Measurements from ENCODE around the gene LITAFD.
"Not testable (repeated sequence)": the region's sequence is repeated elsewhere in the genome, so short reads cannot be mapped to it uniquely, and the experiment has no call there.

Gene LITAFD

DNA sequence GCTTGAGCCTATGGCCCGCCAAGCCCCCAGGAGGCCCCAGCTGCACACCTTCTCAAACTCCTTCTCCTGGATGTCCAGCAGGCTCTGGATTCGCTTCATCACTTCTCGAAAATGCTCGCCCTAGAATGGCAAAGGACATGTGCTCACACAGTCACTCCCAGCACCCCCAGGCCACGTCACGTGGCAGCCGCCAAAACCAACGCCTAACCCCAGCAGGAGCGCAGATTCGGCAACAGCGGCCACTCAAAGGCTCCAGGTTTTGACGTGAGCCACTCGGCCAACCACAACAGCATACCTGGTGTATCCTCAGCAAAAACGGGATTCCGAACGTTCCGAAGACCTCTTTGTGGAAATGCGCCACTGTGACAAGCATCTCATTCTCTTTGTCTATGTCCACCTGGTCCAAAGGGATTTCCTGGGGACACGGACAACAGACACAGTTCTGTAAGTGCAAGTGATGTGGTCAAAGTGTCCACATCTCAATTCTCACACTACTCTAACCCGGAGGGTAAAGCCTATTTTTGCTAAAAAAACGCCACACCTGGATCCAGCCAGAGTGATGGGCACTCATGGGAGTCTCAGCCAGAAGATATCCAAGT lies 12.7 kb downstream of the LITAFD start:
- ATAC-seq = no peak

DNA sequence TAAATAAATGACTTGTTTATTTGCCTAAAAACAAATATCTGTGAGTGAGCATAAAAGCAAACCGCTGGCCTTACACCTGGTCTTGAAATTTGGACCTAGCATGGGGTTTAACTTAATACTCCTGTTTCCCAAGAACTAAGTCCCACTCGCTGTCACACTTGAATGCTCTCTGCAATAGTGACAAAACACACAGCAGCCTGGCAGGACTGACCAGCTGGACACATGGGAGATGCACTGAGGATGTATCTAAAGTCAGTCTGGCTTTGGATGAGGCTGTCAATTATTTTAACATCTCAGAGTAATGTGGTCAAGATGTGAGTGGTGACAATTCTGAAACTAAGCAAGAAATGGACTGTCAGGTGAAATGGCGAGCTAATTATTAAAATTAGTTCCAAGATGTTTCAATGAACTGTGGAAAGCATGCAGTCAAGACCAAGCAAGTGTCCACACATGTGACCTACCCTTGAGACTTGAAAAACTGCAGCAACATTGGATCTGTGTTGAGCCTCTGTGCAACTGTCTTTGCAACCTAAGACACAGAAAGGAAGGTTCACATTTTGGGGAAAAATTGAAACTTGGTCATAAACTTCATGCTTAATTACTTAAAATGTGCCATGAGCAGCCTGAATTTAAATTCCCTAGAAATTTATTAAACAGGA lies 16.6 kb downstream of the LITAFD start:
- no peak for ATAC-seq

DNA sequence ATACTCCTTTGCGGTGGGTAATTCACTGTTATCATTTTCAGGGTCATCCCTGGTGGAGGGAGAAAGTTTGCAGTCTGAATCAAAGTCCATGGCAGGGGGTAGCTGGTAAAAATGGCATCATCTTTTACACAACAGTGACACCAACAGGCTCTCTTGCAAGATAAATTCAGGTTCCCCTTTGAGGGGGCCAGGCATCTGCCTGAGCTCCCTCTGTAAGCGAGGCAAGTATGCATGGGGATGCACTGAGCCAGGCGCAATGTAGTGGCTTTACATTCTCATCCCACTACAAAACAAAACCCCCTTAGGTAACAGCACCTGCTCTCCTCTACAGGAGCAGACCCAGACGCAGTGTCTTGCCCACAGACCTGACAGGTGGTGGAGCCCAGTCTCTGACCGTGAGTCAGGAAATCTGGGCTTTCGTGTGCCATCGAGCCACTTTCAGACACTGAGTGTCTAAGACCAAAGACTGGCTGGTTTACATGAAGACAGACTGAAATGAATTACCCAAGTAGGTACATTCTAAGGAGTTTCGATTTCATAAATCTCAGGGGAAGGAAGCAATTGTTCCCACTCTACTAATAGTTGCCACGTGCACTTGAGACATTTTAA lies 17.7 kb downstream of the LITAFD start:
- no peak for ATAC-seq

DNA sequence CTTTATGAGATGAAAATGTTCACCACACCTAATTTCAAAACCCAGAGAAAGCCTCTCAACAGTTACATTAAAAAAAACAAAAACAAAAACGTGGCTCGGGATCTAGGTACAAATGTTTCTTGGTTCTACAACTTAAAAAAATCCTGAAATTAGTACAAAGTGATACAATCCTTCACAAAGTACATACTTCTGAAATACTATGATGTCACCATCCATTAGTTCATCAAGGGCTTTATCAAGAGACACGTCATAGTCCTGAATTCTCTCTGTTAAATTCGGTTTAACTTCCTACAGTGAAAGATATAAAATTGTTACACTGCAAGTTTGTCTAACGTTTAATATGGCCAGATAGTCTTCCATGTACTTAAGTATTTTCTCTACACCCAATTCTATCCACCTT lies 18.2 kb downstream of the LITAFD start:
- no peak for ATAC-seq

DNA sequence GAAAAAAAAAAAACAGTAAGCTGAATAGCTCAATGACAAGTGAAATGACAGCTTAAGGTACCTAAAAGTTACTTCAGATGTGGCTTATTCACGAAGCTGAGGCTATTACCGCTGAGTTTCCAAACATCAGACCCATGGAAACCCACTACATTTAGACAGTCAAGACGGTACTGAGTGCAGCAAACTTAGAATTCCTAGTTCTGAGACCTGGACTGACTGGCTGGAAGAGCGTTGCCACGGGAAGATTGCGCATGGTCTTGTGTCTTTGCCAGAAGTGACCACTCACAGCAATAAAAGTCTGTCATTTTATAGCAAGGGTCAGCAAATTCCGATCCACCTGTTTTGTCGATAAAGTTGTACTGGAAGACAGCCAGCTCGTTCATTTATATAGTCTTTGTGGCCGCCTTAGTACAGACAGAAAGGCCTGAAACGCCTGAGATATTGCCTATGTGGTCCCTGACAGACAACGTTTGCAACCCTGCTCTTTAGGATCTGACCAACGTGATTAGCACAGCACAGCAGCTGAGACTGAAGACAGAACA lies 19.2 kb downstream of the LITAFD start:
- no peak for ATAC-seq

DNA sequence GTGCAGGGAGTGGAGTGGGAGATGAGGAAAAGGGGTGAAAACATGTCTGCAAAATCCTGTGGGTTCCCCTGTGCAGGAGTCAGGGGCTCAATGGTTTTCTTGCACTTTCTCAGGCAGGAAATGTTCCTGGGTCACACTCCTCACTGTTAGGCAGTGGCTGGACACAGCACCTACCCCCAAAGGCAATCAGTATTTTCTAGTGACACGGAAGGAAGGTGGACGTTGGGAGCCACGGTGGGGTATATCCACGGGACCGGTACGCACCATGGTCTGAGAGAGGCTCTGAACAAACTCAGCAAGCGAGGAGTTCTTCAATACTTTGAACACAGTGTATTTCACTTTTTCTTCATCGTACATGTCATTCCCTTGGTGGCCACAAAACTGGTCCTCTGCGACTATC lies 20.9 kb downstream of the LITAFD start:
- no peak for ATAC-seq

DNA sequence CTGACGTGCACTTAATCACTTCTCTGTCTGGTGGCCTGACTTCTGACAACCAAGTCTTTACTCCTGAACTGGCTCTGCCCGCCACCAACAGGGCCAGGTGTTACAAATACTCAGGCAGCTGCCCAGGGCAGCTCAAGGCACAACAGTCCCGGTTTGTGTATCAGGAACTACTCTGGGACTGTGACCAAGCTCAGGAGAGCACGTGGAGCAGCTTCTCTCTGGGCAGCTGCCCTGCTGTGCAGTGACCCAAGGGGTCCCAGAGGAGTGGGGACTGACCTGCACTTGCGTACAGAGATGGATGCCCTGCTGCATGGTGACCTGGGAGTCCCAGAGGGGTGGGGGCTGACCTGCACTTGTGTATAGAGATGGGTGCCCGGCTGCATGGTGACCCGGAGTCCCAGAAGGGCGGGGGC lies 21.9 kb downstream of the LITAFD start:
- ATAC-seq = no peak

DNA sequence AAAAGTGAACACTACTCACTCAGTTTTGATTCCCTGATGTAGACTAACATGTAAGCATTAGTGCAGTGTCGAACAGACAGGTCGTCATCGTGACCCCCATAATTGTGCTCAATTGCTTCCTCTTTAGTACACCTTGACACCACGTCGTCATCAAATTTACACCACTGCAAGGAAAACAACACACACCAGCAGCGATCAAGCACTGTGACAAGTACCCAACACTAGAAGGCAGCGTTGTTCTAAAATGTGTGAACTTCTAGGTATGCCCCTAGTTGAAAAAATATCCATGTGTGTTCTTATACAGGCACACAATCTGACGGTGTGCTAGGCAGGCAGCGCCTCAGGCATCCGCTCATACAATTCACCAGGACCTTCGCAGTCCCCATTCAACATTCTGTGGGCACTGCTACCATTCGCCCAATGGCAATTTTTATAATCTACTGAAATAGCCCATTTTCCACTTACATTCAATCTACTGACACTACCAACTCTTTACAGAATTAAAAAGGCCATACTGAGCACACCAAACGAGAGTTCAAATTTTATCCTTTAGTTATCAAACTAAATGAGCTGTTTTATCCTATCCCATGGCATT lies 23.1 kb downstream of the LITAFD start:
- peak; percentile 51 to 72 for ATAC-seq

DNA sequence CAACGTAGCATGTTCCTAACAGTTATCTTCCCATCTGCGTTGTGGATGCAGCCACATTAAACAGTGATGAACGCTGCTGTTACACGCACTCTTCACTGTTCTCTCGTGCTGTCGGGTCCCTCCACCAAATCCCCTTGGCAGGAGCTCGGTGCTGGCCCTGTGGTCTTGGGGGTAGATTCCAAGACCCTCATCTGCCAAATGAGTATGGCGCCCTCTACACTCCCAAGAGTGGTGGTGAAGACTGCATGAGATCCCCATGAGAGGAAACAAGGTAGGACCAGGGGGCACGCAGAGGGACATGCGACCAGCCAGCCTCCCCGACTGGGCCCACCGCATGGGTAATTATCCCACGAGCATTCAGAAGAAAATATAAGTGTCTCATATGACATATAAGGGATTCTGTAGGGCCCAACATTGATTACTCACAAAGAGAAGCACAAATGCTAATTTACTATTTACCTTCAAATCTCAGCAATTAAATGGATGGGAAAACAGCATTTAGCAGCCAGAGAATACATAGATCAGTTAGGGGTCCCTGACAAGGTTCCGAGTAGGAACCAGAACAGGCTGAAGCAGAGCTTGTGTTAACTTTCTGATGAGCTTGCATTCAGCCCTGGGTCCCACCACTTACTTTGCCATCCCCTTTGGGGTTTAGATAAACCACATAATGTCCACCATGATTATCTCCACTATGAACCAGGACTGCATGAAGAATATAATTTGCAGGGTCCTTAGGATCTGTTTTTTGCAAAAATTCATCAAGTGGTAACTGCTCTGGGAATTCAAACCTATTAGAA lies 23.8 kb downstream of the LITAFD start:
- no peak for ATAC-seq

DNA sequence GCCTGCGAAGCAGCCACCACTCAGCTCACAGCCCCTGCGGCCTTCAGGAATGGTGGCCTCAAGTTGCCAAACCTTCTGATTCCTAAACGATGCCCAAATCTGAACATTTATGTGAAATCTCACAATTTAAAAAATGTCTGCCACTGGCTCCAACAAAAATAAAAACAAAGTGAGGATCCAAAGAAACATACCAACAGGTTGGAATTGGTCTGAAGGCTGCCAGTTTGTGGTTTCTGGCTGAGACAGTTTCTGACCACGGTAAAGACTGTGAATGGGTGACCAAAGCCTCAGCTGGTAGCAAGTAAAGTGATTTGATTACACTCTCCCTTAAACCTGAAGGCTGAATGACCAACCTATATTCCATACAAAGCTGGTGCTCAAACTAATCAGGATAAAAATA lies 24.9 kb downstream of the LITAFD start:
- ATAC-seq = no peak

DNA sequence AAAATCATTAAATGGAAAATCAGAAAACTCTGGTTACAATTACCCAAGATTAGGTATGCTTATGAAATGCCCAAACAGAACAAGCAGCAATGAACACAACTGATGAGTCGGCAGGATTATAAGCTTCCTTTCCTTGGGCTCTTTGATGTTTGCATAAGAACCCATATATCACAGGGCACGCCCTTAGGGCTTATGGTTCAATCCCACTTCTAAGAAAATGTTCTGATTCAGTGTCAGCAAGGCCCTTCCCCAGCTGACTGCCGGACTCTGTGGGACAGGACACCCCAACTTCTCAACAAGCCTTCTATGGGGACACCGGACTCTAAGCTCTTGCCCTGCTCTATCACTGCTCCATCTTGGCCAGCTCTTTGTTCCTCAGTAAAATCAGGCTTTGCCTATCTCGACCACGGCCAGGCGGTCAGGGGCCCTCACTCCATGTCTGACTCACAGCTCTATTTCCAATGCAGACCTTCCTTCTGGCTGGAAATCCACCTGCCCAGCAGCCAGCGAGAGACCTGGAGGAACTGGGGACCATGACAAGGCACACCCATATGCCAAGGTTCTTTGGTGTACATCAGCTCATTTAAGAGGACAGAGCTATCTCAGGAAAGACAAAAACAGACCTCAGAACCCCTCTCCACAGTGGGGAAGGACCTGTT lies 26.8 kb downstream of the LITAFD start:
- no peak for ATAC-seq

DNA sequence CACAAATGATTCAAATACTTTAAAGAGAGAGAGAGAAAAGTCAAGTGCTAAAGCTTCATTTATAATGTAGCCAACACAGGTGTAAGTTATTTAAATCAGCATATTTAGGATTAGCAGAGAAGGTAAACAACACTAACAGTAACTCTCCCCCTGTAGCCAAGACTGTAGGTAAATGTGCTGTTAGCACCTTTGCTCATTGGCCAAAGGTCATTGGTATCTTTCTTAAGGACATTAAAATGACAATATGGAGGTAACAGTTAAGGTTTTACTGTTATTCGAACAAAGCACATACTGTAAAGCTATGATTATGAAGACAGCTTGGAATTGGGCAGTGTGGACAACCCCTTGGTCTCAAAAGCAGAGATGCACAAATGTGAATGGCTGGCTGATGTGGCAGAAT lies 28.7 kb downstream of the LITAFD start:
- ATAC-seq = no peak

DNA sequence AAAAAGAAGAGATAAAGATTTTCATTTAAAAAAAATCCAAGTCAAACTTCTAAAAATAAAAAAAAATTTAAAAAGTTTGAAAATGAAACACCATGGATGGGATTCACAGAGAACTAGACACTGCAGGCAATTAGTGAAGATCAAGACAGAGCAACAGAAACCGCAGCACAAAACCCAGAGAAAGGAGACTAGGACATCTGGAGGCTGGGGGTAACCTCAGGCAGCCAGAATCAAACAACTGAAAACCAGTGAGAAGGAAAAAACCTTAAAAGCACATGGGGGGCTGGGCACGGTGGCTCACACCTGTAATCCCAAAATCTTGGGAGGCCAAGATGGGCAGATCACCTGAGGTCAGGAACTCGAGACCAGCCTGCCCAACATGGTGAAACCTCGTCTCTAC lies 30.6 kb downstream of the LITAFD start:
- no peak for ATAC-seq

DNA sequence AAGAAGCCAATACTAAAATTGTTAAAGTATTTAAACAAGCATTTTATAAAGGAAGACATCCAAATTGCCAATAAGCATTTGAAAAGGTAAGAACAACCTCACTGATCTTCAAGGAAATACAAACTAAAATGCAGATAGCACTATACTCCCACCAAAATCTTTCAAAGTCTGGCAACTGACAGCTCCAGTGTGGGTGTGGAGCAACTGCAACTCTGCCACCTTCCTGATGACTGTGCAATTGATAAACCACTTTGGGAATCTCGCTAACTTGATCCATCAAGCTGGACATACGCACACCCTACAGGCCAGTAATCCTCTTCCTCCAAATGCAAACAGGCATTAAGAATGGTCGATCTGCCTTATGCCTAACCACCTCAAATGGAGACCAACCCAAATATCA lies 31.9 kb downstream of the LITAFD start:
- no peak for ATAC-seq

DNA sequence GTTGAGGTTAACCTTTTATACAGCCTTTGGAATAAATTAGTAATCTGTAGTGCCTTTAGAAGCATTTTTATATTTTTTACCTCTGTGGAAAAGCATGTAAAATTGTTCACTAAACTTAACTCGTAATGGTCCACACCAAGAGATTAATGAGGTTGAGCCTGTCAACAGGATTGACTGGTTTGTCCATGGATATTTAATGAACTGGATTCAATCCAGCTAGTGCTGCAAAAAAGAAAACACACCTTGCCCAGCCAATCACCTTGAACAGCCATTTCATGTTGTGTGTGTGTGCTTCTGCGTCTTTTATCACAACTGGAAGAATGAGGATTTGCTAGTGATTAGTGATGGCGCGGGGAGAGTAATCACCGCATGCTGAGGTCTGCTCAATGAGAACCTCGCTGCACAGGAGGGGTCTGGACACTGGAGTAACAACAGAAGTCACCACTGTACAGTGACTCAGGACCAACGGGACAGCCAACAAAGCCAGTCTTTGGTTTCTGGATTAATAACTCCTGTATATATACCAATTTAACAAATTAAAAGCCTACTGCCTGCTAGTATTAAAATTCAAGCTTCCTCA lies 33.7 kb downstream of the LITAFD start:
- no peak for ATAC-seq

DNA sequence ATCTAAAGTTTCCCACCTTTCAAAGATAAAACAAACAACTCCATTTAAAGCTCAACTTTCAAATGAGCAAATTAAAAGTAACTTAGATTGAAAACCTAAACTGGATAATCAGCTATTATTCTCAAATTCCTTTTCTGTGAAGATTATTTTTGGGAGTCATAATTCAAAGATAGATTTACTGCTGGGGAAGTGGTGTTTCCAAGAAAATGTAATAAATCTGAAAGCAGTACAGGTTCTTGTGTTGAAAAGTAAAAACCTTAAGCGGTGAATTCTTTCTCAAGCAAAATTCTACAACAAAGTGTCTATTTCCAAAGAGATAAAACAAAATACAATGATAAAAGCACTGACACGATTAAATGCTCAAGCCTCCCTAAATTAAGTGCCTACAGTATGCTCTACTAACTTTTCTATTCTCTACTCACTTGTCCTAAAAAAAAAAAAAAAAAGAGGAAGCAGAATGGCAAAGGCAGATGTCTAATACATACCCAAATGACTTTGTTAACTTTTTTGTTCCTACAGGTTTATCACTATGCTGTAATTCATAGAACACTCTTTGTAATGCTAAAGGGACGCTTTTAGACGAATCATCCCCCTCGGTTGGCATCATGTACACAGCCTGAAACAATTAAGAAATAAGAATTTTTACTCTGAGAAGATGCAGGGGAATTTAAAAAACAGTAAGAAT lies 34.5 kb downstream of the LITAFD start:
- ATAC-seq = no peak

DNA sequence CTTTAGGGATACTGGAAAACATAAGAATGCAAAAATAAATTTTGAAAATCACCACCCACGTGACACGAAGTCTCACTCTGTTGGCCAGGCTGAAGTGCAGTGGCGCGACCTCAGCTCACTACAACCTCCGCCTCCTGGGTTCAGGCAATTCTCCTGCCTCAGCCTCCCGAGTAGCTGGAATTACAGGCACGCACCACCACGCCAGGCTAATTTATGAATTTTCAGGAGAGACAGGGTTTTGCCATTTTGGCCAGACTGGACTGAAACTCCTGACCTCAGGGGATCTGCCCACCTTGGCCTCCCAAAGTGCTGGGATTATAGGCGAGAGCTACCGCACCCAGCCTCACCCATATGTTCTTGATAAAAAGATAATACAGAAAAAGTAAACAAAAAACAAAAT lies 35.2 kb downstream of the LITAFD start:
- not testable (repeated sequence) for ATAC-seq

DNA sequence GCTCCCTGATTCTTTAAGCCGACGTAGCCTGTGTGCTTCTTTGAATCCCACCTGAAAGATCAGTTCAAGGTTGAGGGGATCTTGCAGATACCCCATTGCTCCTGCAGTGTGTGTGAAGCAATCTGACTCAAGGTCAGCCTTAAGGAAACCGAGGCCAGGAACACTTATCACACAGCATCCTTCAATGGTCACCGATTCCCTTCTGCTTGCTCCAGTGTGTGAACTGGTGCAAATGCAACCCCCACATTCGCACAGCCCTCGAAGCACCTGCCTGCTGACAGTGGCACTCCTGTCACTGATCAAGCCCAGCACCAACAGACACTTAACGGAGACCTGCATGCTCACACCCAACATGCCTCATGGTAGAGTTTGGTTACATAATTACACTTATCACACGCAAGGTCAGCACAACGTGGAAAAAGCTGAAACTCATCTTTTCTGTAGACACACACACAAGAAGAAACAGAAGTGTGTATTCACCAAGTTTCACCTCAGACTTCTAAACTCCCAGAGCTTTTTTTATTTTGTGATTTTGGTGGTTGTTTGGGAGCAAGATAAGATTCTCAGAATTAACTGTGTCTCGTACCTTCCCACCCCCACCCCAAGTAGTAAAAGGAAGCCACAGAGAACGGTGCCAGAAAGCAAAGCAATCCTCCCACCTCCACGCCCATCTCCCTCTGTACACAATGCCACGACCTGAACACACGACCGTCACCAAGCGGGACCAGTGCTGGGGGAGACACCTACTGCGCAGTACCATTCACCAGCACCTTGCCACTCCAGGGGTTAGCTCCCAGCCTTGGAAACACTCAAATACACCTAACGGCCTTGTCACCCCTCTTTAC lies 37.2 kb downstream of the LITAFD start:
- ATAC-seq = peak in 1 of 2 donors; percentile 31

DNA sequence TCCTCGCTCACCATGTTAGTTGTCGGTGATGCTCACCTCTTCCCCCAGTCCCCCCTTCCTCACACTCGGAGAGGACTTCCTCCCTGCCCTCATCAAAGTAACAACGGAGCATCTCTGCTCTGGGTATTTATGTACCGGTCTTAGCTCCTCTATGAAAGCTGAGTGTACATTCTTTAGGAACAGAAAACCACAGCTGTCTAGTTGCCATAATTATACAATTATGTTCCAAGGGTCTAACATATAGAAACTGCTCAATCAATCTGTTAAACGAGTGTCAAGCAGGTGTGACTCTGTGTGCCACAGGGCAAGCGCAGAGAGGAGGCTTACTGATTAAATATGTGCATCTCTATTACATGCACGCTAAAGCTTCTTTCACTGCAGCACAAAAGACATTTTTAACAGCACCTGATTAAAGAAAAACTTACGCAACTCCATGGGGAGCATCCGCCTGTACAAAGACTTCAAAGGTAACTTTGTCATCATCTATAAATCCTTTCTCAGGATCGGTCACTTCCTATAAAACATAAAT lies 37.8 kb downstream of the LITAFD start:
- ATAC-seq = no peak
